ENCODE data around the gene EVI5.
"Not testable (repeated sequence)": the region's sequence is repeated elsewhere in the genome, so short reads cannot be mapped to it uniquely, and the experiment has no call there.

Gene EVI5

DNA sequence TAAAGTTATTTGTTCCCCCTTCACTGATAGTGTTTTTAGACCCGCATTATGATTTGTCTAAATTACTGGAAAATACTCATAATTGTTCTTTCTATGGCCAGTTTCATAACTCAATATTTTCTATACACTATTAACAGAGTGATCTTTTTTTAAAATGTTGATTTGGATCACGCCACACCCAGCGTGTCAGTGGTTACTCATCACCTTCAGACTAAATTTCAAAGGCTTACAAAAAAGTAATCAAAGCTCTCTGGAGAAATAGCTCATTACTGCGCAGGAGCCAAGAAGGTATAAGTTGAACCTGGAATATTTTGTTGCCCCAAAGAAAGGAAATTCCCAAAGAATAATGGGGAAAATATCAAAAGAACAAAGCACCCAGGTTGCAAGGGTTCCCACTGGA lies 104.9 kb downstream of the EVI5 start:
- no peak for DNase-seq

DNA sequence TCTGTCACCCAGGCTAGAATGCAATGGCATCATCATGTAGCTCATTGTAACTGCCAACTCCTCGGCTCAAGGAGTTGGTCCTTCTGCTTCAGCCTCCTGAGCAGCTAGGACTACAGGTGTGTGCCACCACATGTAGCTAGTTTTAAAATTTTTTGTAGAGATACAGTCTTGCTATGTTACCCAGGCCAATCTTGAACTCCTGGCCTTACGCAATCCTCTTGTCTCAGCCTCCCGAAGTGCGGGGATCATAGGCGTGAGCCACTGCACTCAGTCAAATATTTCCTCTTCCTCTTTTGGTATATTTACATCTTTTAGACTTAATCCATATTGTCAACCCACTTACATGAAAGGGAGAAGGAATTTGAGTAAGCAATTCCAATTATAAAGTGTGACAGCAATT lies 121.1 kb downstream of the EVI5 start:
- no peak for DNase-seq

DNA sequence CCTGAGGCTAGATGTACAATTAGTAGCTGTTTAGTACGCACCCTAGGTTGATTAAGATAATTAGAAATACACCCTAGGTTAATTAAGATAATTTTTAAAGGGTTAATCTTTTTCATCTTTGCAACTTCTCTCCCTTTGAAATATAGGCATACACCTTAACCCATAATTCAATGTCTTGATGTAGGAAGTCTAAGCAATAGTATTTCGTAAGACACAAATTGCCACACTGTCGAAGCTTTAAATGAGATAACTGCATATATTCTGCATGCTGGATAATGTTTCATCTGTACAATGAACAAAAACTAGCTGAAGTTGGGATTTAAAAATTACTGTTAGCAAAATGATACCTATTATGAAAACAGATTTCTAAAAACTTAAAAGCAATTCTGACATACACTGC lies 122.9 kb downstream of the EVI5 start:
- no peak for DNase-seq

DNA sequence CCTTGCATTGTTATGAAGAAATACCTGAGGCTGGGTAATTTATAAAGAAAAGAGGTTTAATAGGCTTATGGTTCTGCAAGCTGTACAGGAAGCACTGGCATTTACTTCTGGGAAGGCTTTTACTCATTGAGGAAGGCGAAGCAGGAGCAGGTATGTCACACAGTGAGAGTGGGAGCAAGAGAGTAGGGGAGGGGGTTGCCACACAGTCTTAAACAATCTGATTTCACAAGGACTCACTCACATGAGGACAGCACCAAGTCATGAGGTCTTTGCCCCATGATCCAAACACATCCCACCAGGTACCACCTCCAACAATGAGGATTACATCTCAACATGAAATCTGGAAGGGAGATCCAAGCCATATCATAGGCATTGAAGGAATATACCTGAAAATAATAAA lies 127.2 kb downstream of the EVI5 start:
- DNase-seq = no peak

DNA sequence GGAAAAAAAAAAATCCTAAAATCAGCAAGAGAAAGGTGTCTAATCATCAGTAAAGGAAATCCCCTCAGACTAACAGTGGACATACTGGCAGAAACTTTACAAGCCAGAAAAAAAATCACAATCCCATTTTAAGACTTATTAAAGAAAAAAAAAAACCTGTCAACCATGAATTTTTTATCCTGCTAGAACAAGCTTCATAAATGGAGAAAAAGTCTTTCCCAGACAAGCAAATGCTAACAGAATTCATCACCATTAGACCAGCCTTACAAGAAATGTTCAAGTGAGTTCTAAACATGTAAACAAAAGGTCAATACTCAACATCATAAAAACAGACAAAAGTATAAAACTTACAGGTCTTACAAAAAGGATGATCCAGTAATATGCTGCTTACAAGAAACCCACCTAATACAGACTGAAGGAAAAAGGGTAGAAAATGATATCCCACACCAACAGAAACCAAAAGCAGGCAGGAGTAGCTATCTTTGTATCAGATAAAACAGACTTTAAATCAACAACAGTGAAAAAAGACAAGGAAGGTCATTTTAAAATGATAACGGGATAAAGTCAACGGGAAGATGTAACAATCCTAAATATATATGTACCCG lies 129.6 kb downstream of the EVI5 start:
- DNase-seq = no peak

DNA sequence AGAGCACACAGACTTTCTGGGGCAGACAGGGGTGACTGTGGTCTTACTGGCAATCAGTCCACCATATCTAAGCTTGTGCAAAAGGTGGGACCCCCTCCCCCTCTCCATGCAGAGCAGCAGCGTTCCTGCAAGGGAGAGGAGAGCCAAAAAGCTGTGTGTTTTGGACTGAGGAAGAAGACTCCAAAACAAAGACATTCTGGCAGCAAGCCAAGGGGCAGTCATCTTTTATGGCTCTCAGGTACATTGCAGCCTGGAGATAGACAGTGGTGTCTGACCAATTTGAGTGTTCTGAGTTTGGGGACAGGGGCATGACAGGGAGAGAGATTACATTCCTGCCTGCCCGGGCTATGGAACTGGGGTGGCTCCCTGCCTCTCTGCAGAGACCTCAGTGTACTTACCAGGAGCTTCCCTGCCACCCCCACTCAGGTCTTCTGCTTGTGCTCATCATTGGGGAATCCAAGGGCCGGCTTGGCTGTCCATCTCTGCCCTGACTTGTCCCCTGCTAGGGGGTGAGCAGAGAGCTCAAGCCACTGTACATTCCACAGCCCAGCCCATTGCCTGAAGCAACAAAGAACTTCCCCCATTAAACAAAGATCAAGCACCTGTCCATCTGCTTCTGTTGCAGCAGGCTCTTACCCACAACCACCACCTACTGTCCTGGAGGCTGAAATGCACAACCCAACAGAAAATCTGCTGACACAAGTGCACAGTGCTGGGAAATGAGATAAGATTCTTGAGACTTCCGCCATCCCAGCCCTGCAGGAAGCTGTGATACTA lies 131.1 kb downstream of the EVI5 start:
- no peak for DNase-seq

DNA sequence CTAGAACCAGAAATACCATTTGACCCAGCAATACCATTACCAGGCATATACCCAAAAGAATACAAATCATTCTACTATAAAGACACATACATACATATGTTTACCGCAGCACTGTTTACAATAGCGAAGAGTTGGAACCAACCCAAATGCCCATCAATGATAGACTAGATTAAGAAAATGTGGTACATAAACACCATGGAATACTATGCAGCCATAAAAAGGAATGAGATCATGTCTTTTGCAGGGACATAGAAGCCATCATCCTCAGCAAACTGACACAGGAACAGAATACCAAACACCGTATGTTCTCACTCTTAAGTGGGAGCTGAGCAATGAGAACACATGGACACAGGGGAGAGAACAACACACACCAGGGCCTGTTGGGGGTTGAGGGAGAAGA lies 144.2 kb downstream of the EVI5 start:
- DNase-seq = not testable (repeated sequence)

DNA sequence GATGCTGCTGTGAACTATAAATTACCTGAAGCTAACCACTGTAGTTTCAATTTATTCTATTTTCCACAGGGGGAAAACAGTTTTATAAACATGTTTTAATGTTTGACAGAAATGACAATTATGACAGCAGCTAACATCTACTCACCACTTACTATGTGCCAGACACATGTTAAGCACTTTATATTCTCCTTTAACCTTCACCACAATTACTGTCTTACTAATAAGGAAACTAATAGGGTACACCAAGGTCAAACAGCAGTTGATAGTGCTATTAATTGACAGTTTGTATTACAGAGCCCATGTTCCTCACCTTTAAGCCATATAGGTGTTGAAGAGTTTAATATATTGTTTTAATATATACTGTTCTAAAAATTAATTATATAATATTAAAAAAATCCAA lies 146.4 kb downstream of the EVI5 start:
- no peak for DNase-seq

DNA sequence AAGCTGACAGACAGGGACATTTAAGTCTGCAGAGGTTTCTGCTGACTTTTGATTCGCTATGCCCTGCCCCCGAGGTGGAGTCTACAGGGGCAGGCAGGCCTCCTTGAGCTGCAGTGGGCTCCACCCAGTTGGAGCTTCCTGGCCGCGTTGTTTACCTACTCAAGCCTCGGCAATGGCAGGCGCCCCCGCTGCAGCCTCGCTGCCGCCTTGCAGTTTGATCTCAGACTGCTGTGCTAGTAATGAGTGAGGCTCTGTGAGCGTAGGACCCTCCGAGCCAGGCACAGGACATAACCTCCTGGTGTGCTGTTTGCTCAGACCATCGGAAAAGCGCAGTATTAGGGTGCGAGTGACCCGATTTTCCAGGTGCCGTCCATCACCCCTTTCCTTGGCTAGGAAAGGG lies 149.7 kb downstream of the EVI5 start:
- DNase-seq = not testable (repeated sequence)

DNA sequence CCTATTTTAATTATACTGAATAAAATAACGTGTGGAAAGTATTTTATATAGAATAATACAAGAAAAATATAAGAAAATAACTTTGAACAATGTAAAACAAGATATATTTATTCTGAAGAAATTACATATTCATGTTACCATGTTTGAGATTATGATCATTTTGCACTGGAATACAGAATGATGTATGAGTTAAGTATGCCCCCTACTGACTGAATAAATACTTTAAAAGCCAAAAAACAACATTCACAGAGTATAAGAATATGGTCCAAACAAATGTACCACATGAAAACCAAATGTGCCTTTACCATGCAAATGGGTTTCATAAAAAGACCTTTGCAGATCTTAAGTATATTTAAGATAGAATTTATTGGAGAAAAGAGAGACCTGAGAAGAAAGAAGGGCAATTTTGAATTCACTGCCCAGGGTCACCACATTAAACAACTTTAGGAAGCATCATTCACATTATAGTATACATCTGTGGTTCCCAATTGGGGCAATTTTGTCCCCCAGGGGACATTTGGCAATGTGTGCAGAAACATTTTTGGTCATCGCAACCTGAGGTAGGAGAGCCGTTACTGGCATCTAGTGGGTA lies 161.6 kb downstream of the EVI5 start:
- no peak for DNase-seq

DNA sequence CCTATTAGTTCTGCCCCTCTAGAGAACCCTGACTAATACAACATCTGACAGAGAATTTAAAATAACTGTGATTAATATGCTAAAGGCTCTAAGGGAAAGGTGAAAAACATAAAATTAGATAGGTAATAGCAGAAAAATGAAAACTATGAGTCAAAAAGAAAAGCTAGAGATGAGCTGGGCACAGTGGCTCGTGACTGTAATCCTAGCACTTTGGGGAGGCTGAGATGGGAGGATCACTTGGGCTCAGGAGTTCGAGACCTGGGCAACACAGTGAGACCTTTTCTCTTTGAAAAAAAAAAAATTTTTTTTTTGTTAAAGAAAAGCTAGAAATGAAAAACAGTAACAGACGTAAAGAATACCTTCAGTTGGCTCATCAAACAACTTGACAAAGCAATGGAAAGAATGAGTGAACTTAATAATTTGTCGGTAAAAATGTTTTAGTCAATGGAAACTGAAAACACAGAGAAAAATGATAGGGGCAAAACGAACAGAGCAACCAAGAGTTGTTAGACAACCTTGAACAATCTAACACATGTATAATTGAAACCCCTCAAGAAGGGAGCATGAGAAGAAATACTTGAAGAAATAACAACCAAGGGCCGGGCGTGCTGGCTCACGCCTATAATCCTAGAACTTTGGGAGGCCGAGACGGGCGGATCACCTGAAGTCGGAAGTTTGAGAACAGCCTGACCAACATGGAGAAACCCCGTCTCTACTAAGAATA lies 165.3 kb downstream of the EVI5 start:
- DNase-seq = no peak

- no peak for DNase-seq
These were observed 183.9 kb downstream of the EVI5 start for GRCh38 chr1:92601044-92601443.

- DNase-seq = no peak
These were observed 185.7 kb downstream of the EVI5 start for GRCh38 chr1:92599184-92599583.

DNA sequence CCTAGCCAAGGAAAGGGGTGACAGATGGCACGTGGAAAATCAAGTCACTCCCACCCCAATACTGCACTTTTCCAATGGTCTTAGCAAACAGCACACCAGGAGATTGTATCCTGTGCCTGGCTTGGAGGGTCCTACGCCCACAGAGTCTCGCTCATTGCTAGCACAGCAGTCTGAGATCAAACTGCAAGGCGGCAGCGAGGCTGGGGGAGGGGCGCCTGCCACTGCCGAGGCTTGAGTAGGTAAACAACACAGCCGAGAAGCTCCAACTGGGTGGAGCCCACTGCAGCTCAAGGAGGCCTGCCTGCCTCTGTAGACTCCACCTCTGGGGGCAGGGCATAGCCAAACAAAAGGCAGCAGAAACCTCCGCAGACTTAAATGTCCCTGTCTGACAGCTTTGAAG lies 195.5 kb downstream of the EVI5 start:
- DNase-seq = not testable (repeated sequence)

- DNase-seq = no peak
These were observed 197.5 kb downstream of the EVI5 start for GRCh38 chr1:92587445-92587844.

DNA sequence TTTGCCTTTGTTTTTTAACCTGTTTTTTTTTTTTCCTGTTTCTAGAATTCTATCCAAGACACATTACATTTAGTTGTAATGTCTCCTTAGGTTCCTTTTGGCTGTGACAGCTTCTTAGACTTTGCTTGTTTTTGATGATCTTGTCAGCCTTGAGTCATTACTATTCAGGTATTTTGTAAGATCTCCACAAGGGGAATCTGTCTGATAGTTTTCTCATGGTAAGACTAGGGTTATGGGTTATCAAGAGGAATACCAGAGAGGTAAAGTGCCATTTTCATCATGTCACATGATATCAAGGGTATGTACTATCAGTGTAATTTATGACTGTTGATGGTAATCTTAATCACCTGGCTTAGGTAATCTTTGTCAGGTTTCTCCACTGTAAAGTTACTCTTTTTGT lies 199.1 kb downstream of the EVI5 start:
- DNase-seq = no peak

GRCh38 chr1:92584810-92585209 lies 200.1 kb downstream of the EVI5 start:
- peak; percentile 53 for DNase-seq

GRCh38 chr1:92583821-92584760 lies 200.8 kb downstream of the EVI5 start:
- DNase-seq = no peak

DNA sequence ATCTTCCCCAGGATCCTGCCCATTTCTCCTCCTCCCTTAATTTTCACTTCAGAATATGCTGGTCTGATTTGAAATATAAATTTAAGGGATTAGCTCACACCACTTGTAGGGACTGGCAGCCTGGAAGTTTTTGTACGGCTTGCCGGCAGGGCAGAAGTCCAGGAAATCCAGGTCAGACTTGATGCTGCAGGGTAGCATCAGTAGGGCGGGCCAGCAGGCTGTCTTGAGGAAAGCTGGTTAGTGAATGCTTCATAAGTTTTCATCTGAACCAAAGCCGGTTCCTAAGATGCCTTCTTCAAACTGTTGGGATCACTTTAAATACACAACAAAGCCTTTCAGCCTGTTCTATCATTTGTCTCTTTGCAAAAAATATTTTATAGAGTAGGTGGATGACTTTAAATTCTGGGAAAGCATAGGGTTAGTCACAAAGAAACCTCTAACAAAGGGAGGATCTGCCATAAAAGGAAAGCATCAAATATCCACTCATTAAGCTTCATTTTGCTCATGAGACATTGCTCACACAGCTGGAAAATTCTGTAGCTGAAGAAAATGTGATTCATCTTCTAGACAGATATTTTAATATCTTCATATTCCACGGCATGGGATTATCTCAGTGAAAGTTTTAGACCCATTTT lies 207.5 kb downstream of the EVI5 start:
- DNase-seq = no peak

- no peak for DNase-seq
These were observed 209.8 kb downstream of the EVI5 start for GRCh38 chr1:92575123-92575522.

DNA sequence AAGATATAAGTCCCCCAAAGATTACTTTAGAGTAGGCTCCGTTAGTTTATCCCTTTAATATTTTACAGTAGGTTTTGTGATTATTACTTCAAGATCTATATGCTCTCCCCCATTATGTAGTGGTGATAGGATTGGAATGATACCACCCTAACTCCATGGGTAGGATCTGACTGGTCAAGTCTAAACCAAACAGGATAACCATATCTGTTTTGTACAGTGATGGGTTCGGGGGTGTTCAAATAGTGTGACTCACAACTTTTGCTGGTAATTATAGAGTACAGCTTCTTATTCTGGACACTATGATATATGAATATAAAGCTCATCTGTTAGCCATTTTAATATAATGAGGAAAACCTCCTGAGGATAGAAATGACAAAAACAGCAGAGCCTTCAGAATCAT lies 212.4 kb downstream of the EVI5 start:
- no peak for DNase-seq

GRCh38 chr1:92571578-92571977 lies 213.3 kb downstream of the EVI5 start:
- no peak for DNase-seq

Data from stimulated activated CD8-positive, alpha-beta memory T cell treated with anti-CD3 and anti-CD28 coated beads, Interleukin-4, amount 100 ng/mL, for 48 hours (primary cell).